Activated naive CD8-positive, alpha-beta T cell treated with anti-CD3 and anti-CD28 coated beads for 36 hours (primary cell): ENCODE results near the gene OR4K15. TPM values are rescaled to one million over a fixed set of nuclear protein-coding genes. Genes with fewer than 3 reads are reported as not detected.
"Not testable (repeated sequence)": the region's sequence is repeated elsewhere in the genome, so short reads cannot be mapped to it uniquely, and the experiment has no call there.

Source experiments
- DNase-seq: peaks from one replicate; pipeline ENCODE4 v3.0.0; 2021
- H3K27ac Mint-ChIP-seq: one replicate; pipeline ENCODE4 v1.8.0; 2022; ENCODE audit warnings: mild to moderate bottlenecking, moderate library complexity, mixed read lengths
- H3K27me3 Mint-ChIP-seq: one replicate; pipeline ENCODE4 v1.8.0; 2022; ENCODE audit warnings: mild to moderate bottlenecking, mixed read lengths
- H3K36me3 Mint-ChIP-seq: one replicate; pipeline ENCODE4 v1.8.0; 2021; ENCODE audit warnings: mild to moderate bottlenecking, mixed read lengths
- H3K4me1 Mint-ChIP-seq: one replicate; pipeline ENCODE4 v1.8.0; 2021; ENCODE audit warnings: mixed read lengths
- H3K4me3 Mint-ChIP-seq: one replicate; pipeline ENCODE4 v1.8.0; 2022; ENCODE audit warnings: mild to moderate bottlenecking, moderate library complexity, mixed read lengths
- H3K9me3 Mint-ChIP-seq: one replicate; pipeline ENCODE4 v1.8.0; 2022; ENCODE audit warnings: mixed read lengths
- total RNA-seq, 2 experiments: library from RNA; stranded (reverse); gene quantifications; one replicate each; pipeline ENCODE4 v1.2.3, GENCODE V29; 2021

OR4K15 gene, protein sequence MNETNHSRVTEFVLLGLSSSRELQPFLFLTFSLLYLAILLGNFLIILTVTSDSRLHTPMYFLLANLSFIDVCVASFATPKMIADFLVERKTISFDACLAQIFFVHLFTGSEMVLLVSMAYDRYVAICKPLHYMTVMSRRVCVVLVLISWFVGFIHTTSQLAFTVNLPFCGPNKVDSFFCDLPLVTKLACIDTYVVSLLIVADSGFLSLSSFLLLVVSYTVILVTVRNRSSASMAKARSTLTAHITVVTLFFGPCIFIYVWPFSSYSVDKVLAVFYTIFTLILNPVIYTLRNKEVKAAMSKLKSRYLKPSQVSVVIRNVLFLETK
- not detected for total RNA-seq

DNA sequence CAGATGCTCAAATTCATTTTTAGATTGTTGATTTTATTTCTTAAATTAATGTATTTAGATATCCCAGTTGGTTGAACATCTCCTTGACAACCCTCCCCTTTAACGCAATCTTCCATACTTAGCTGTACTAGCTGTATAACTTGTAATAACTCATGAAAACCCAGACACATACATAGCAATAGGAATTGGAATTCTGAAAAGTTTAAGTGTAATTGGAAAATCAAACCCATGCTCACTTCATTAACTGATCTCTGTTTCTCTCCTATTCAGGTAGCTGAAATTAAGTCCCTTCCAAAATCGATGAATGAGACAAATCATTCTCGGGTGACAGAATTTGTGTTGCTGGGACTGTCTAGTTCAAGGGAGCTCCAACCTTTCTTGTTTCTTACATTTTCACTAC is at the start of gene OR4K15:
Gene OR4K15 (plus strand): TSS at position 301 of the 400 bp plus-strand sequence. CDS start 0 bp downstream, at position 301.
- H3K27ac Mint-ChIP-seq: no peak within 1 kb of the TSS
- peaks cover 26% of the 10 kb centered on the region for H3K4me1 Mint-ChIP-seq
- peaks cover 9% of the 10 kb centered on the region for H3K9me3 Mint-ChIP-seq
- no peak for DNase-seq
- peaks cover 2% of the 10 kb centered on the region for H3K36me3 Mint-ChIP-seq
- no peak within 1 kb of the TSS for H3K4me3 Mint-ChIP-seq
- no peaks in the 10 kb centered on the region for H3K27me3 Mint-ChIP-seq

GRCh38 chr14:19930617-19931016 is 44.8 kb upstream of the OR4K15 start, which contains the start of gene OR4K1:
TSS of gene OR4K1 (plus strand) at chr14:19930917. CDS start at chr14:19935667, 4,750 bp downstream.
- no peak for DNase-seq
- no peaks in the 10 kb centered on the region for H3K4me1 Mint-ChIP-seq
- no peaks in the 10 kb centered on the region for H3K9me3 Mint-ChIP-seq
- no peak within 1 kb of the TSS for H3K27ac Mint-ChIP-seq
- H3K27me3 Mint-ChIP-seq: no peaks in the 10 kb centered on the region
- H3K36me3 Mint-ChIP-seq: no peaks in the 10 kb centered on the region
- H3K4me3 Mint-ChIP-seq: no peak within 1 kb of the TSS

DNA sequence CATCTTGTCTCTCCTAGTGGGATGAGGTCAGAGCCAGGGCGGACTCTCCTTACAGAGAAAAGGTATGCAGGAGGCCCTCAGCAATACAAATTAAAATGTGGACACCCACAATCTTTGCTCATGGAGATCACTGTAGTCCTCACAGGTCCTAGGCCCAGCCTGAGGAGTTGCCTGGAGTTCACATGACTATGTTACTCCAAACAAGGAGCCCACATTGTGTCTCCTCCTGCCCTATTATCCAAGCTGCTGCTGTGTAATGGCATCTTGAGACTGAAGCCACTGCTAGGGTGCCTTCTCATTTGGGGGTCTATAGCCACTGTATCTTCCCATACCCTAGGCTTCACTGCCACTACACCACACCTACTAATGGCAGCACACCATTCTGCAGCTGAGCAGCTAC is 33.7 kb upstream of the OR4K15 start:
- Mint-ChIP-seq H3K36me3 (no peaks in the 10 kb centered on the region), H3K27ac (no peak overlapping the region), H3K9me3 (no peaks in the 10 kb centered on the region), H3K27me3 (peaks cover 4% of the 10 kb centered on the region), H3K4me1 (no peaks in the 10 kb centered on the region), H3K4me3 (no peak overlapping the region)
- DNase-seq: no peak

GRCh38 chr14:19947413-19948090 is 27.8 kb upstream of the OR4K15 start:
- H3K4me3 Mint-ChIP-seq: no peak overlapping the region
- no peaks in the 10 kb centered on the region for H3K9me3 Mint-ChIP-seq
- H3K4me1 Mint-ChIP-seq: no peaks in the 10 kb centered on the region
- no peak for DNase-seq
- H3K27ac Mint-ChIP-seq: no peak overlapping the region
- no peaks in the 10 kb centered on the region for H3K36me3 Mint-ChIP-seq
- H3K27me3 Mint-ChIP-seq: no peaks in the 10 kb centered on the region

- Mint-ChIP-seq H3K36me3 (no peaks in the 10 kb centered on the region), H3K27ac (no peak overlapping the region), H3K4me1 (no peaks in the 10 kb centered on the region), H3K9me3 (no peaks in the 10 kb centered on the region), H3K4me3 (no peak overlapping the region), H3K27me3 (no peaks in the 10 kb centered on the region)
- DNase-seq: no peak
Measured at GRCh38 chr14:19949218-19949617, 26.2 kb upstream of the OR4K15 start.

GRCh38 chr14:19969735-19970134 is 5.7 kb upstream of the OR4K15 start:
- H3K4me1 Mint-ChIP-seq: peaks cover 19% of the 10 kb centered on the region

GRCh38 chr14:19974844-19975243 is 547 bp upstream of the OR4K15 start:
- peaks cover 2% of the 10 kb centered on the region for H3K36me3 Mint-ChIP-seq
- H3K9me3 Mint-ChIP-seq: peaks cover 9% of the 10 kb centered on the region
- H3K4me1 Mint-ChIP-seq: peaks cover 26% of the 10 kb centered on the region
- H3K4me3 Mint-ChIP-seq: no peak overlapping the region
- DNase-seq: peak; percentile 1
- H3K27me3 Mint-ChIP-seq: no peaks in the 10 kb centered on the region
- H3K27ac Mint-ChIP-seq: no peak overlapping the region

More at GRCh38 chr14:19969735-19970134, 5.7 kb upstream of the OR4K15 start:
- H3K27ac Mint-ChIP-seq, H3K27me3 Mint-ChIP-seq, H3K36me3 Mint-ChIP-seq, DNase-seq, H3K9me3 Mint-ChIP-seq, H3K4me3 Mint-ChIP-seq: not testable (repeated sequence)

DNA sequence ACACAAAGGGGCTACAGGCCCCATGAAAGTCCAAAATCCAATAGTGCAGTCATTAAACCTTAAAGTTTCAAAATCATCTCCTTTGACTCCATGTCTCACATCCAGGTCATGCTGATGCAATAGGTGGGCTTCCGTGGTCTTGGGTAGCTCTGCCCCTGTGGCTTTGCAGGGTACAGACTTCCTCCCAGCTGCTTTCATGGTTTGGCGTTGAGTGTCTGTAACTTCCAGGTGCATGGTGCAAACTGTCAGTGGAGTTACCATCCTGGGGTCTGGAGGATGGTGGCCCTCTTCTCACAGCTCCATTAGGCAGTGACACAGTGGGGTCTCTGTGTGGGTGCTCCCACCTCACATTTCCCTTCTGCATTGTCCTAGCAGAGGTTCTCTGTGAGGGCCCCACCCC is 18.0 kb downstream of the OR4K15 start:
- H3K9me3 Mint-ChIP-seq: peaks cover 7% of the 10 kb centered on the region
- DNase-seq: no peak
- H3K27ac Mint-ChIP-seq: no peak overlapping the region
- no peaks in the 10 kb centered on the region for H3K27me3 Mint-ChIP-seq
- H3K4me3 Mint-ChIP-seq: no peak overlapping the region
- no peaks in the 10 kb centered on the region for H3K36me3 Mint-ChIP-seq
- no peaks in the 10 kb centered on the region for H3K4me1 Mint-ChIP-seq

DNA sequence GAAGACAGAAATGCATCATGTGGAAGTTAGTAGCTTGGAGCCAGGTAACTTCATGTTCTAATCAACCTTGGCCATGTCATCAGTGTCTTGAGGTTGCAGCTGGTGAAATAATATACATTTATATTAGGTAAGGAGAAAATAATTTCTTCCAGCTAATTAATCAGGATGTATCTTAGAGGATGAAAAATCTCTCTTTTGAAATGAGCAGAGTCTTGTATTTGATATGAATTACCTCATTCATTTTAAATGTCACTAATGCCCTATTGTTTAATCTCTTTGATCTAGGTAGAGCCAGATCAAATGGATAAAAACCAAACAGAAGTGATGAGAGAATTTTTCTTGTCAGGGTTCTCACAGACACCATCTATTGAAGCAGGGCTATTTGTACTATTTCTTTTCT is 26.5 kb downstream of the OR4K15 start, which contains the start of gene OR4Q2:
Gene OR4Q2 (plus strand): TSS at position 301 of the 400 bp plus-strand sequence.
- H3K4me3 Mint-ChIP-seq: no peak within 1 kb of the TSS
- H3K9me3 Mint-ChIP-seq: peaks cover 6% of the 10 kb centered on the region
- H3K27ac Mint-ChIP-seq: no peak within 1 kb of the TSS
- no peak for DNase-seq
- H3K36me3 Mint-ChIP-seq: no peaks in the 10 kb centered on the region
- no peaks in the 10 kb centered on the region for H3K4me1 Mint-ChIP-seq
- H3K27me3 Mint-ChIP-seq: no peaks in the 10 kb centered on the region

GRCh38 chr14:20002319-20002718 is 26.9 kb downstream of the OR4K15 start:
- no peaks in the 10 kb centered on the region for H3K27me3 Mint-ChIP-seq
- no peak overlapping the region for H3K4me3 Mint-ChIP-seq
- no peaks in the 10 kb centered on the region for H3K4me1 Mint-ChIP-seq
- H3K27ac Mint-ChIP-seq: no peak overlapping the region
- peaks cover 6% of the 10 kb centered on the region for H3K9me3 Mint-ChIP-seq
- H3K36me3 Mint-ChIP-seq: no peaks in the 10 kb centered on the region
- no peak for DNase-seq

DNA sequence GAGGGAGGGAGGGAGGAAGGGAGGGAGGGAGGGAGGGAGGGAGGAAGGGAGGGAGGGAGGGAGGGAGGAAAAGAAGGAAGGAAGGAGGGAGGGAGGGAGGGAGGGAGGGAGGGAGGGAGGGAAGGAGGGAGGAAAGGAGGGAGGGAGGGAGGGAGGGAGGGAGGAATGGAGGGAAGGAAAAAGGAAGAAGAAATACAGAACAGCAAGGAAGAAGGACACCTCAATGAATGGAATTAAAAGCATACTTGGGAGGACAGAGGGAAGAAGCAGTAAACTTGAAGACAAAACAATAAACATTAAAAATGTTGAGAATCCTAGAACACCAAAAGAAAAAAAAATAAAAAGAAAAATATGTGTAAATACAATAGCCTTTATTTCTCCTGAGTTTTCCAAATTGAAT is 32.8 kb downstream of the OR4K15 start:
- Mint-ChIP-seq H3K4me3 (no peak overlapping the region), H3K9me3 (peaks cover 14% of the 10 kb centered on the region), H3K27me3 (no peaks in the 10 kb centered on the region), H3K4me1 (no peaks in the 10 kb centered on the region), H3K36me3 (no peaks in the 10 kb centered on the region), H3K27ac (no peak overlapping the region)
- DNase-seq: no peak

GRCh38 chr14:20019257-20019865 is 44.0 kb downstream of the OR4K15 start, which contains the start of gene OR4K14:
TSS of gene OR4K14 (minus strand) at chr14:20019307. CDS start at chr14:20015193, 4,114 bp downstream.
- H3K27me3 Mint-ChIP-seq: no peaks in the 10 kb centered on the region

More at GRCh38 chr14:20019257-20019865, 44.0 kb downstream of the OR4K15 start, which contains the start of gene OR4K14:
- no peaks in the 10 kb centered on the region for H3K4me1 Mint-ChIP-seq
- no peaks in the 10 kb centered on the region for H3K9me3 Mint-ChIP-seq
- no peak within 1 kb of the TSS for H3K4me3 Mint-ChIP-seq
- DNase-seq: no peak
- H3K36me3 Mint-ChIP-seq: no peaks in the 10 kb centered on the region
- H3K27ac Mint-ChIP-seq: no peak within 1 kb of the TSS
